GM19239 (cell line): ENCODE data around the gene ZNF641.

Source experiments
- DNase-seq: peaks from one replicate; pipeline ENCODE4 v3.0.0; 2011; ENCODE audit warnings: low spot score; ENCODE audit not compliant: insufficient read length
- FAIRE-seq: peaks from 2 replicates; lab custom pipeline; 2011; peaks lifted over from hg19 to GRCh38; lab: Jason Lieb, UNC

Gene ZNF641

DNA sequence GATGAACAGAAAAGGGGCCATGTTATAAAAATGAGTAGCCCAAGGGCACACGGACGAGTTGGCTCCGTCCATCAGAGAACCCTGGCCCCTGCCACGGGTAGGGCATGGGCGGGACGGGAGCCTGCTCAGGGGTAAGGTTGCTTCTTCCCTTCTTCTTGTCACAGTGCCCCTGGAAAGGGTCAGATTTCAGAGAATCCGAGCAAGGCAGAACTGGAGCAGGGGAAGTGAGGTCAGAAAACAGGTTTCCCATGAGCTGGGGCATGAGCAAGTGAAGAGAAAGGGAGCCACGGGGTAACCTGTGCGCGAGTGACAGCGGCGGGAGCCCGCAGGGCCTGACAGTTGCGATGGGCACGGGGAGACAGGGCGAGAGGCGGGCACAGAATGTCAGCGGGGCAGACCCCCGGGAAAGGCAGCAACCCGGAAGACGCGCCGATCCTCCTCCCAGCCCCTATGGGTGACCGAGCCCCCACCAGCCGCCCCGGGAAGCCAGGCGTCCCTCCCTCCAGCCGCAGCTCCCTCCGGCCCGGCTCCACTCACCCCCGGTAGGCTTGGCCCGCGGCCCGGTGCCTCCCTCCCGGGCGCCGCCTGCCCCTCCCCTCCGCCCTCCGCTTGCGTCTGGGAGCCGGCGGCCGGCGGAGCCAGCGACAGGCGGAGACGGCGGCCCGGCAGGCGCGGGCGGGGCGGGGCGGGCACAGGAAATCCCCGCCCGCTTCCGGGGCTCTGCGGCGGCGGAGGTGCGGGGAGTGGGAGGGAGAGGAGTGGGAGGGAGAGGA, at the start of gene ZNF641:
ZNF641 (minus strand) TSS at position 671 of the 773 bp plus-strand sequence. CDS start 2,829 bp downstream, outside the sequence.
- DNase-seq (peak; percentile 63), FAIRE-seq (peak; percentile 31)

DNA sequence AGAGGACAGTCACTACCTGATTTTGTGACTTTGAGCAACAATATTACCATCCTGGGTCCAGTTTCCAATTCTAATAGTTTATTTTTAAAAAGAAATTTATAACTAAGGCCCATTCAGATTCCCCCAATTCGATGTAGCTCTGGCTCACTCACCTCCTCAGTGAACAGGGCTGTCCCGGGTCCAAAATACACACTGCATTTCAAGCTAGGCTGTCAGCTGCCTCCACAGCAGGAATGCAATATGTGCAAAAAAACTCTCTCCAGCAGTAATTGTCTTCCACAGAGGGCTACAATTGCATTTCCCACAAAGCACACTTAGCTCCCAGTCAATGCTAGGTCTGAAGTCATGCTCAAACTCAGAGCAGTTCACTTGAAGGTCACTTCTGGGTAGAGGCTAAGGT, 39.3 kb upstream of the ZNF641 start:
- DNase-seq, result no peak
- no peak for FAIRE-seq

DNA sequence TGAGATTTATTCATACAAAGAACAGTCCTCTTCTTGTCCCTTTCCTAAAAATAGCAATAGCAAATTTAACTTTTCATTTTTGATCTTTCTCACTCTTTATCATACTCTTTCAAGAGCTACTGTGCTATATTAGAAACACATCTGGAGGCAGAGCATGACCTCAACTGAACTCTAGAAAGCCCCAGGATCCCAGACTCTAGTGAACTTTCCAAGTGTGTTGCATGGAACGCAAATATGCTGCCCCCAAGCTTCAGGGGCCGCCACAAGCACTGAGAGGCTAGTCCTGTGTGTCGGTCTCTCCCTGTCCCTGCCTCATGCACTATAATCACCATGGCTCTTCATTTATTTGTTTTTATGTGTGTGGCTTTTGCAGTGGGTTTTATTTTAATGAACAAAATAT, 38.7 kb upstream of the ZNF641 start:
- FAIRE-seq (no peak), DNase-seq (no peak)

DNA sequence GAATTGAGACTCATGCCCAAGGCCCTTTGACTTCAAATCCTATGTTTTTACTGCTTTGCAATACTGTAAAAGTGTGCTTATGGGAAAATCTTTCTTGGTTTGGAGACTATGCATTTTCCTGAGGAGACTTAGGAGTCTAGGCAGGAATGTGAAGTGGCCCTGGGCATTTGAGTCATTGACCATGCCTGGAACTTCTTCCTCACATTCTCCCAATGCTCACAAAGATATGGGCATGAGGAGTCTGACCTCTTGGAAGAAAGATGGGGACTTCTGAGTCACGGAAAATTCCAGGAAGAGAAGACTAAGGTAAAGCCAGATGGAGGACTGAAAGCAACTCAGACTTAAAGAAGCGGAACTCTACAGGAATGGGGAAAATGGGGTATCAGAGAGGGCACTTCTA, 38.2 kb upstream of the ZNF641 start:
- no peak for DNase-seq
- no peak for FAIRE-seq

DNA sequence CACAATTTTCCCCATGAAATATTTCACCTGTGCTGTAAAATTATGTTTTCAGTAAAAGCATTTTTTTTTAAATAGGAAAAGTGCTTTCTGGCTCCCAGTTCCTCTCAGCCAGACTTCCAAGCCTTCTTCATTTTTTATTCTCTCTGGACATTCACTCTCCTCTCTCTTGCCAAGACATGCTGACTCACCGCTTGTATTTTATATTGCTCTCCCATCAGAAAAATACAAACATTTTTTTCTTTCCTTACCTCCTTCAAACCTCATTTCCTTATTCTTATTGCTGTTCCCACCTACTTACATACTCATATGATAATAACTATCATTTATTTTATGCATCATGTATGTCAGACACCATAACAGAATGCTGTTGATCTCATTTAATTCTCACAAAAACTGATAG, 37.7 kb upstream of the ZNF641 start:
- no peak for DNase-seq
- no peak for FAIRE-seq

DNA sequence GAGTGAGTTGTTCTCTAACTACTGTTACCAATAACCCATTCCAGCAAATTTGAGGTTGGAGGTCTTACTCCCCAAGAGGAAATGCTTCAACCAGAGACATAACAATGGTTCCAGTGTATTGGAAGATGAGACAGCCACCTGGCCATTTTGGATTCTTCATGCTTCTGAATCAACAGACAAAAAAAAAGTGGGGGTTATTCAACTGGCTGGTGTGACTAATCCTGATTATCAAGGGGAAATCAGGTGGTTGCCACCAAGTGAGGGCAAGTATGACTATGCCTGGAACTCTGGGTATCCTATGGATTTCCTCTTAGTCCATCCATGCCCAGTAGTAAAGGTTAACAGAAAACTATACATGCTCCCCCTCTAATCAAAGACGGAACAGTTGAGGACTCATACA, 29.9 kb upstream of the ZNF641 start:
- no peak for FAIRE-seq
- DNase-seq, result no peak

DNA sequence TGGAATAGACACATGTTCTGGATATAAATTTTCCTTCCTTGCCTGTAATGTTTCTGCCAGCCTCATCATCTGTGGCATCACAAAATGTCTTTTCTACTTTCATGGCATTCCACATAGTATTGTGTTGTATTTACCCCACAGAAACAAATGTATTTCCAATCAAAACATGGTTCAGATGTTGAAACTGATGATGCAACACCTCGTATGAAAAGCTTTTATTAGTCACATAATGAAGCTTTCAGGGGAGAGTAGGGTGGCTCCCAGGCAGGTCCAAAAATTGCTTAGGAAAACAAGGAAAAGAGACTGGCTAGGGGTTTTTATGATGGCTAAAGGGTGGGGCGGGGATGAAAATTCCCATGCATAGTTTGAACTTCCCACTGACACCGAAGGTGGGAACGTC, 29.1 kb upstream of the ZNF641 start:
- no peak for DNase-seq
- no peak for FAIRE-seq

DNA sequence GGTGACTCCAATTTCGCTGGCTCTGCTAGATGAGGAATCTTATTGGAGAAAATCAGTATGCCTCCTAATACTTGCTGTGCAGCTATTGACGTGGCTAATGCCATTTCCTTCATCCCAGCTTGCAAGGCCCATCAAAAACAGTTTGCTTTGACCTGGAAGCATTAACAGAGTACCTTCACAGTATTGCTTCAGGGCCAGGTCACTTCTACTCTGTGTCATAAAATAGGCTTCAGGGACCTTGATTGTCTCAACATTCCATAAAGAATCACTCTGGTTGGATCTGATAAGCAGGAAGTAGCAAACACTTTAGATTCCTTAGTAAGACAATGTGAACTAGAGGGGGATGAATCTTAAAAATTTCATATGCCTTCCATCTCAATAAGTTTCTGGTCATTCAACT, 26.9 kb upstream of the ZNF641 start:
- DNase-seq, result no peak
- FAIRE-seq, result no peak

DNA sequence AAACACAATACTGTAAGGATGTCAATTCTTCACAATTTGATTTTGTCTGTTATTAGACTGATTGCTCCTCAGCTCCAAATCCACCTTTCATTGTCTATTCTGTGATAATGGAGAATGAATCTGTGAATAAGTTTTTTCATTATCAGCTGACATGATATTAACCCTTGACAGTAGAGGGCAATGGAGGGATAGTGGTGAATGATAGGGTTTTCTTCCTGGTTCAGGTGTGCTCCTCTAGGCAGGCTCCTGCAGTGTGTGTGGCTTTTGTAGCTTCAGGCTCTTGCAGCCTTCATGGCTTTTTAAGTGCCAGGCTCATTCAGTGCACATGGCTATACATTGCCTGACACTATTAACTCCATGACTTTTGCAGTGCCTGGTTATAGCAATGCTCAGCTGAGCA, 23.4 kb upstream of the ZNF641 start:
- FAIRE-seq (no peak), DNase-seq (no peak)

DNA sequence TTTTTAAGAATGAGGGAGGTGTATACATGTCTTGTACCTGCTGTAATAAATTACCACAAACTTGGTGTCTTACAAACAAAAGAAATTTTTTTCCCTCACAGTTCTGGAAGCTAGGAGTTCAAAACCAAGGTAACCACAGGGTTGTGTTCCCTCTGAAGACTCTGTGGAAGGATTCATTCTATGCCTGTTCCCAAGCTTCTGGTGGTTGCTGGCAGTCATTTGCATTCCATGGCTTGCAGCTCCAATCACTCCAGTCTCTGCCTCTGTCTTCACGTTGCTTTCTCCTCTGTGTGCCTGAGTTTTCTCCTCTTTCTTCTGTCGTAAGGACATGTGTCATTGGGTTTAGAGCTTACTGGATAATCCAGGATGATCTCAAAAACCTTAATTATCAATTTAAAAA, 15.4 kb upstream of the ZNF641 start:
- FAIRE-seq, result no peak
- DNase-seq, result no peak

DNA sequence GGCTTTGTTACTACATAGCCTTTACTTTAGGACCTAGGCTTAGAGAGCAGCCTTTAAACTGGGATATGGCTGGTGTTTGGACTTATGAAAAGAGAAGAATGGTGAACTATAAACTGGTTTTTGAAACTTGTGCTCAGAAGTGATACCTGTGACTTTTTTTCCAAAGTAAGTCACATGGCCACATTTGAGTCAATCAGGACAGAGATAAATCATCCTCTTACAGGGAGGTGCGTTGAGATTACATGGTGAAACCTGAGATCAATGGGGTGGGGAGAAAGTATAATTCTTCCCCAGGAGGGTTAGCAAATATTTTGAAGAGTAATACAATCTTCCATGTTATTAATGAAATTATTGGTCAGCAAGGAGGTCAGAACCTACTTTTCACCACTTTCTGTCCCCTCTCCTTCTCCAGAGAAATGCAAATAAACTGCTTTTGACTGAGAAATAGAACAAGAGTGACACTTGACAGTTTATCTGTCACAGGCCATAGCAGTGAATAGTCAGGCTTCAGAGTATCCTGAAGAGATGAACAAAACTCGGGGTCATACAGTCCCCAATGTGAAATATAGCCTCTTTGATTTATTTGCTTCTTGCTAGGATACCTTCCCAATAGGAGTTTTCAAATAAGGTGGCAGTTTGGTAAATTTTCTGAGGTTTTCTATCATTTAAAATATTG, 11.1 kb upstream of the ZNF641 start:
- FAIRE-seq, result no peak
- DNase-seq, result no peak

DNA sequence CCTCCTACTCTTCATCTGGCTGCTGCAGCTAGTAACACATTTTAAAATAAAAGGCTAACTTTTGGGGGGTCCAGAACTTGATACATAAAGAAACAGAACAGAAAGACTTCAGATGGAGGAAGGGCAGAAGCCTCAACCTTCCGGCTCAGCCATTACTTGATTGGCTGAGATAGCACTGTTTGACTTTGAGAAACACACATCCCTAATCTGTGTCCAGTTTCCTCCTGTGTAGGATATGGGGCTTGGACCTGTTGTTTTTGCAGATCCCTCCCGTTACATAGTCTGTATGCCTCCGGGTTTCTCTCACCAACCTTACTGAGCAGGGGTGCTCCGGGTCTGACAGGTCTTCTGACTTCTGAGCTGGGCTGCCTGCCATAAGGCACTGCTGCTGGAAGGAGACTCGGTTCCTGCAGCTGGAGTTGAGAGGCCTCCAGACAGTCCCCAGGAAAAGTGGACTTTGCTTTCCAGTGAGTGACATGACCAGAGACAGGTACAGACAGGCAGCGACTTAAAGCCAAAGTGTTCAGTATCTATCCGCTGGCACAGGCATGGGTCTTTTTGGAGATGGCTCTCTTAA, 8.3 kb upstream of the ZNF641 start:
- no peak for DNase-seq
- FAIRE-seq, result no peak

DNA sequence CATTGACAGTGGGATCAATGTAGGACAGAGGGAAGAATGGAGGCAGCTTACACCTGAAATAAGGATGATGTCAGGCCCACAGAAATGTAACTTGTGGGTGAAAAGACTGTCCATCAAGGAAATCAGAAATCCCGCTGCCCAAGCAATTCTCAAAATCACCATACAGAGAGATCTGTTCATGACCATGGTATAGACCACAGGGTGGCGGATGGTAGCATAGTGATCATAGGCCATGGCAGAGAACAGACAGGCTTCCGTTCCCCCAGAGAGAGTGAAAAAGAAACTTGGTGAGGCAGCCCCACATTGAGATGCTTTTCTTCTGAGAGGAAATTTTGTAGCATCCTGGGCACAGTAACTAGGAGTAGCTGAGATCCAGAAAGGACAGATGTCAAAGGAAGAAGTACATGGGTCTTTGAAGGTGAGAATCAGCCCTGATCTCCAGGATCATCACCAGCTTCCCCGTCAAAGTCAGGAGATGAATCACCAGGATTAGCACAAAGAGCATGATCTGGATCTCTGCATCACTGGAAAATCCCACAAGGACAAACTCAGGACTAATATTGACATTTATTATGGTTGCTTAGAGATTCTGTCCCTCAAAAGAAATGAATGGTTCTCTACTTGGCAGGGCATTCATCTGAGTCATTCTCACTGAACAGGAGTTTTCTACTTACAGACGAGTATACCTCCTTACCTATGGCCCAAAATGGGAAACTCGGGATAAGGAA, 5.5 kb upstream of the ZNF641 start:
- FAIRE-seq (no peak), DNase-seq (no peak)

DNA sequence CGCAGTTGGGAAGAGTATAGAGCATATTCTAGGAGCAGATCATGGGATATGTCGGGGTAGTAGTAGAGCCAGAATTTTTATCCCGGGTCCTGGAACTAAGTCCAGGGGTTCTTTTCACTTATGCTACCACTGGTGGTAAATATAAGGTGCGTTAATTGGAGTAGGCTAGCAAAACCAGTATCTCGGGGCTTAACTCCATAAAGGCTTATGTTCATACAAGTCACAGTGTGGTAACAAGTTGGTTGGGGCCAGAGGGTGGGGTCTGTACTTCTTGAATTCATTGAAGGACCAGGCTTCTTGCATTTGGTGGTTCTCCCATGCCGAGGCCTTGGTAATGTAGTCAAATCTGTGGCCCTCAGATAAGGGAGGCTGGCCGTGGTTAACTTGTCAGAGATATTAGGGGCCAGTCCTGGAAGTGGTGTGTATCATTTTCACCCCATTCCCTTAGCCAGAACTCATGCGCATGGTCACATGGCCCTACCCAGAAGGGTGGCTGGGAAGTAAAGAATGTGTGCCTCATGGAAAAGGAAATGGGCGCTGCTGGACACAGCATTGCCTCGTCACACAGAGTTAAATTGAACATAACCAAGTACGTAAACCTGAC, 1.5 kb upstream of the ZNF641 start:
- FAIRE-seq (no peak), DNase-seq (no peak)

DNA sequence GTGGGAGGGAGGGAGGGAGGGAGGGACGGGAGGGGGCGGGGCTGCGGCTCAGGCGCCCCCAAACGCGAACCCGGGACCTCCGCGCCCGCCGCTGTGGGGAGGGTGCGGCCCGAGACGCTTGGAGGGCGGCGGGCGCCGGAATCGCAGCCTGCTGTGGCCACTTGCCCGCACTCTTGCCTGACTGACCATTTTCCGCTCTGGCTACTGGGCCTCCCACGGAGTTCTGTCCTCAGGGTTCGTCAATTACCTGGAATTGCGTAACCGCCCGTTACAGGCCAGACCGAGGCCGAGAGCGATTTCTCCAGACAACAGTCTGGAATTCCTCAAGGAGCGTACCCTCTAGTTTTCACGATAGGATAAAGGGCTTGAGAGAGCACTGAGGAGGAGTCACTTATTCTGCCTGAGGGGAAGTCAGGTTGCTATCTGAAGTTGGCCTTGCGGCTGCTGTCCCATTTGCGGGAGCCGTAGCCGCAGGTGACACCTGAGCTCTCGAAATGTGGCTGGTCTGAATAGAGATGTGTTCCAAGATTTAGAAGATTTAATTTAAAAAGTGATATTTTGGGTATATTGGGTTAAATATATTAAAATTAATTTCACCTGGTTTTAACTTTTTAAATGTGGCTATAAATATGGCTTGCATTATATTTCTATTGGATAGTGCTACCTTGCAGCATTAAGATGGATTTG, 446 bp upstream of the ZNF641 start:
- no peak for FAIRE-seq

DNA sequence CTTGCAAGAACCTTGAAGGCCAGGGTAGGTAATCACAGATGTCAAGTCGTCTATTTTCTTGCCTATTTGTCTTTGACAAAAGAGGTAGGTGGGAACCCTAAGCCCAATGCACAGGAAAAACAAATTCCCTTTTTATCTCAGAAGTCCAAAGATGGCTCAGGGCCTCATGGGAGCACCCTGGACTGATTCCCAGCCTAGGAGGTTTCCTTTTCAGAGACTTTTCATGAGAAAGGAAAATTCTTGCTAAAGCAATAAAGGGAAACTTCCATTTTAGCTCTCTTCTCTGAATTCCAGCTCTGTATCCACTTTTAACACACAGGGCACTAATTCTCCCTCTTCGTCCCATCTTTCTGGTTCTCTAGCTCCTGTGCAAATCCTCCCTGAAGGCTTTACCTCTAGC, 1.2 kb downstream of the ZNF641 start:
- no peak for FAIRE-seq
- DNase-seq, result no peak

More for the DNA sequence above, 446 bp upstream of the ZNF641 start:
- no peak for DNase-seq

DNA sequence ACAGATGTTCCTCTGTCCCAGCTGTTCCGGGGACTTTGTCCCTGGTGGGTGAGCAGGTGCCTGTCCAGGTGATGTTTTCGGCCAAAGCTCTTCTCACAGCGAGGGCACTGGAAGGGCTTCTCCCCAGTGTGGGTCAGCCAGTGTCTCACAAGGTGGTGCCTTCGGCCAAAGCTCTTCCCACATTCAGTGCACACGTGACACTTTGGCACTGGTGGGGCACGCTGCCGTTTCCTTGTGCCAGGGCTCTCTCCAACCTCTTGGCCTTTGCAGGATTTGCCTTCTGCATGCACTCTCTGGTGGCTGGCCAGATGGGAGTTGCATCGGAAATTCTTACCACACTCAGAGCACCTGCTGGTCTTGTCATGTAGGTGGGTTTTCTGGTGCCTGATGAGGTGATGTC, 7.7 kb downstream of the ZNF641 start:
- no peak for FAIRE-seq
- no peak for DNase-seq

DNA sequence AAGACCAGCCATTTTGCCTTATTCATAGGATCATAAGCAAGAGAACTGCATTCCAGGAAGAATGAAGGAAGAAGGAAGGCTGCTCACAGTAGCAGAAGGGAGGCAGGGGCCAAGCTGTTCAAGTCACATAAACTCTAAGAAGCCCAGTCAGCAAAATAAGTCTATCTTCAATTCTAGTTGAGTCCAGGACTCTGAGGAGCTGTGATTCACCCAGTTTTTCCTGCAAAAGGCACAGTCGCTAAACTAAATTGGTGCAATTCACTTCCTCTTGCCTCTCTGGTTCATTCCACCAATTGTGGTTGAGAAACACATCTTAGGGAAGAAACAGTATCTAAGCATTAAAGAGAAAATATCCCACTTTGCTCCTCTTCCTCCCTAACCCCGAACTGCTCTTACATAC, 9.8 kb downstream of the ZNF641 start:
- DNase-seq, result no peak
- FAIRE-seq, result no peak

DNA sequence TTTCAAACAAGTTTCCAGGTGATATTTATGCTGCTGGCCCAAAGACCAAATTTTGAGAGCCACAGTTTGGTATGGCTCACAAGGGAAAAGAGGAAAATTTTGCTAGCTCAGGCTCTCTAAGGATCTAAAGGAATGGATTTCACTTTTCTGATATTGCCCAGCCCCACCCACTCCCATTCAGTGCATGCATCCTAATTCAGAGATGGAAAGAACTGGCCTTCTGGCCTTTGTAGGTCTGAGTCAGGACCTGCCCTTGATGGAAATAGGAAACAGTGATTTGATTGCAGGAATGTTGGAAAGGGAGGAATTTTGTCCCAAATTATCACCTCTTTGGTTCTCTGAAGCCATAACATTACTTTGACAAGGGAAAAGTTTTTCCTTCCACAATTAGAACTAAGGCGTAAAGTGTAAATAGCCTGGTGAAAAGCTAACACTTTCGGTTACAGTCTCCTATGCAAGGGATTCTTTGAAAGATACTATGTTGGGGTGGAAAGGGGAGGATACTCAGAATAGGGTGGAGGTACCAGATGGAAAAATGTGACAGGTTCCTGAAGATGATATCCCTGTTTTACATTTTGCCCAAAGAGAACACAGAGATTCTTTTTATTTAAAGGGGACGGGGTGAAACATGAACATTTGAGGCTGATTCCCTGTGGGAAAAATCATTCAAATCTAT, 11.1 kb downstream of the ZNF641 start:
- no peak for DNase-seq

More for the DNA sequence above, 11.1 kb downstream of the ZNF641 start:
- no peak for FAIRE-seq
